ENCODE data around the gene KNCN.

GRCh38 chr1:46595127-46595526 is 43.7 kb upstream of the KNCN start:
- TF ChIP-seq ZBTB17 (tag by site-specific recombination; IDR thresholded peaks at IDR 0.05) (no peak), CTCF (tag by site-specific recombination; IDR thresholded peaks at IDR 0.05) (no peak), ZNF214 (tag by site-specific recombination; IDR thresholded peaks at IDR 0.05; ENCODE audit: borderline replicate concordance) (no peak), ZNF146 (tag by site-specific recombination; IDR thresholded peaks at IDR 0.05) (no peak), ZNF121 (tag by site-specific recombination; IDR thresholded peaks at IDR 0.05) (no peak), ZBTB26 (tag by site-specific recombination; optimal IDR thresholded peaks at IDR 0.05) (no peak), TSHZ1 (tag by site-specific recombination; IDR thresholded peaks at IDR 0.05; ENCODE audit: borderline replicate concordance) (no peak)

All from HEK293 (cell line).